H1 (cell line): ENCODE data around the gene THOC7. TPM values are rescaled to one million over a fixed set of nuclear protein-coding genes. Genes with fewer than 3 reads are reported as not detected.

Experiments
- CREB1 ChIP-seq: IDR thresholded peaks from 2 replicates; pipeline ENCODE4 v1.6.1; 2012; ENCODE audit warnings: inconsistent platforms
- SAP30 ChIP-seq: fragments of 300-600 bp; sonication (generic); IDR thresholded peaks from 2 replicates; pipeline ENCODE4 v1.7.1; 2012; ENCODE audit warnings: low read length, moderate library complexity, mild to moderate bottlenecking, inconsistent platforms; ENCODE audit not compliant: insufficient read depth, insufficient replicate concordance
- SP1 ChIP-seq: IDR thresholded peaks from 2 replicates; pipeline ENCODE4 v1.6.1; 2011; ENCODE audit warnings: low read depth, low read length
- SP4 ChIP-seq: IDR thresholded peaks from 2 replicates; pipeline ENCODE4 v1.6.1; 2012; ENCODE audit warnings: low read length, inconsistent platforms
- SUZ12 ChIP-seq: fragments of 200-600 bp; sonication (generic); IDR thresholded peaks from 2 replicates; pipeline ENCODE4 v1.6.1; 2012; ENCODE audit warnings: mild to moderate bottlenecking, inconsistent platforms, low read length, moderate library complexity, mixed read lengths
- TCF12 ChIP-seq: IDR thresholded peaks from 2 replicates; pipeline ENCODE4 v1.6.1; 2011; ENCODE audit warnings: low read depth, mild to moderate bottlenecking, low read length
- polyA plus RNA-seq, 7 experiments: library from polyadenylated mRNA; depleted of rRNA in 3 of 7; stranded (reverse) in 5 of 7; unstranded in 2 of 7; fragments of >200 nt in 5 of 7; fragments of 200-250 nt in 2 of 7; gene quantifications; 1 replicate in 5 of 7; 2 replicates in 1 of 7; 4 replicates in 1 of 7; pipeline versions ENCODE4 v1.2.1 to v1.2.3, GENCODE V29; 2011 to 2013; ENCODE audit warnings: missing spikeins in 2 of 7, mixed read lengths in 2 of 7
- total RNA-seq: library from RNA; stranded (reverse); fragmentation: NEBNext Ultra II Directional; extraction: Animal tissue kit (Norgen Biotek cat#: 25700); gene quantifications from 2 replicates; pipeline ENCODE4 v1.2.1, GENCODE V29; 2021
- TF ChIP-seq, protein P1 (sequence below): IDR thresholded peaks from 2 replicates; pipeline ENCODE4 v1.6.1; 2011; ENCODE audit warnings: low read depth, mild to moderate bottlenecking, low read length; ENCODE audit not compliant: insufficient read depth

THOC7 gene
- total and polyA plus RNA-seq, 2 of the 8 experiments (the other 6 are each of a cell fraction or from before 2014, with no cell fraction given), result 18.7 to 74.0 TPM

- no peak for TF ChIP-seq SP4
- no peak for TF ChIP-seq TCF12
- TF ChIP-seq CREB1, result no peak
- TF ChIP-seq SP1, result no peak
- TF ChIP-seq SUZ12, result no peak
- no peak for TF ChIP-seq SAP30
- TF ChIP-seq, protein P1, sequence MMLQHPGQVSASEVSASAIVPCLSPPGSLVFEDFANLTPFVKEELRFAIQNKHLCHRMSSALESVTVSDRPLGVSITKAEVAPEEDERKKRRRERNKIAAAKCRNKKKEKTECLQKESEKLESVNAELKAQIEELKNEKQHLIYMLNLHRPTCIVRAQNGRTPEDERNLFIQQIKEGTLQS, result no peak
Observed at GRCh38 chr3:63876260-63876659, 12.7 kb upstream of the THOC7 start (continued).
